Activated T-helper 1 cell treated with Interleukin-2 at 50 U/mL for 16 hours (primary cell): Measurements from ENCODE around the gene HSD11B2.

Experiments
- DNase-seq: peaks from one replicate; pipeline ENCODE4 v3.0.0-alpha.2; 2020; ENCODE audit warnings: low read depth

Gene HSD11B2

GRCh38 chr16:67451704-67452435 lies 20.9 kb downstream of the HSD11B2 start:
- no peak for DNase-seq

- no peak for DNase-seq
Observed at GRCh38 chr16:67454104-67454503, 23.2 kb downstream of the HSD11B2 start.

- no peak for DNase-seq
Observed at GRCh38 chr16:67454852-67455251, 23.9 kb downstream of the HSD11B2 start.

- DNase-seq, result no peak
Observed at GRCh38 chr16:67456391-67457081, 25.6 kb downstream of the HSD11B2 start.

- no peak for DNase-seq
Observed at GRCh38 chr16:67457611-67458010, 26.7 kb downstream of the HSD11B2 start.

- no peak for DNase-seq
Observed at GRCh38 chr16:67458121-67458641, 27.3 kb downstream of the HSD11B2 start.

- no peak for DNase-seq
Observed at GRCh38 chr16:67459066-67459860, 28.3 kb downstream of the HSD11B2 start.

- no peak for DNase-seq
Observed at GRCh38 chr16:67459861-67460150, 28.9 kb downstream of the HSD11B2 start.

GRCh38 chr16:67460168-67460567 lies 29.2 kb downstream of the HSD11B2 start:
- DNase-seq, result no peak

- DNase-seq, result no peak
Observed at GRCh38 chr16:67460961-67461360, 30.0 kb downstream of the HSD11B2 start.

GRCh38 chr16:67461600-67462278 lies 30.8 kb downstream of the HSD11B2 start:
- no peak for DNase-seq

- DNase-seq, result no peak
Observed at GRCh38 chr16:67462279-67462655, 31.3 kb downstream of the HSD11B2 start.

GRCh38 chr16:67463059-67463458 lies 32.1 kb downstream of the HSD11B2 start:
- DNase-seq, result no peak

GRCh38 chr16:67463691-67464090 lies 32.8 kb downstream of the HSD11B2 start:
- DNase-seq, result no peak

- no peak for DNase-seq
Observed at GRCh38 chr16:67464565-67464964, 33.6 kb downstream of the HSD11B2 start.

- DNase-seq, result no peak
Observed at GRCh38 chr16:67466581-67466980, 35.7 kb downstream of the HSD11B2 start.

GRCh38 chr16:67468731-67469130 lies 37.8 kb downstream of the HSD11B2 start:
- DNase-seq, result no peak

GRCh38 chr16:67470359-67470758 lies 39.4 kb downstream of the HSD11B2 start:
- DNase-seq, result no peak

- DNase-seq, result no peak
Observed at GRCh38 chr16:67471758-67472384, 41.0 kb downstream of the HSD11B2 start.

GRCh38 chr16:67474551-67475455 lies 43.9 kb downstream of the HSD11B2 start:
- DNase-seq, result no peak
